ENCODE measurements around the gene CDHR1.
A peak's percentile ranks its signal among the peaks of the same experiment; 100 is the strongest.

Gene CDHR1

DNA sequence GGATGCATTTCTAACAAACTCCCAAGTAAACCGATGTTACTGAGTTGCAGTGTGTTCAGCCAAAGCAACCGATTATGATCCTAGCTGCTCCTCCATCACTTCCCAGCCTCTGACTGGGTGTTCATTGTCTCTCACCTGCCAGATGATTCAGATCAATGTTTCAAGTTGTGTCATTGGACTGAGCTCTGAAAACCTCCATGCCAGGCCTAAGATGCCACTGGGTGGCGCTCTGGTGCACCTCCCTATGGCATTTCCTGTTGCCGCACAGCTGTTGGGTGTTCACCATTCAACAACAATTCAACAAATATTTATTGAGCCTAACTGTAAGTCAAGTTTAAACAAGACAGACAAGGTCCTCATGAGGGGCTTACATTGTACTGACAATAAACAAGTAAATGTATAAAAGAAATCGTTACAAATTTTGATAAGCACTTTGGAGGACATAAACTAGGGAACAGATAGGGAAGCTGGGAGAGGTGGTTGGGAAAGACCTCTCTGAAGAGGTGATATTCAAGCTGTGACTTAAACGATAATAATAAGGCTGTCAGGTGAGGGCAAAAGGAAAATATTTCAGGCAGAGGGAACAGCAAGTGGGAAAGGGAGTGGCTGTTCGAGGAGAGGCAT is 73.3 kb downstream of the CDHR1 start:
- FAIRE-seq (no peak), DNase-seq (ENCODE audit: insufficient read length, low spot score) (no peak)
- TF ChIP-seq, protein P1, sequence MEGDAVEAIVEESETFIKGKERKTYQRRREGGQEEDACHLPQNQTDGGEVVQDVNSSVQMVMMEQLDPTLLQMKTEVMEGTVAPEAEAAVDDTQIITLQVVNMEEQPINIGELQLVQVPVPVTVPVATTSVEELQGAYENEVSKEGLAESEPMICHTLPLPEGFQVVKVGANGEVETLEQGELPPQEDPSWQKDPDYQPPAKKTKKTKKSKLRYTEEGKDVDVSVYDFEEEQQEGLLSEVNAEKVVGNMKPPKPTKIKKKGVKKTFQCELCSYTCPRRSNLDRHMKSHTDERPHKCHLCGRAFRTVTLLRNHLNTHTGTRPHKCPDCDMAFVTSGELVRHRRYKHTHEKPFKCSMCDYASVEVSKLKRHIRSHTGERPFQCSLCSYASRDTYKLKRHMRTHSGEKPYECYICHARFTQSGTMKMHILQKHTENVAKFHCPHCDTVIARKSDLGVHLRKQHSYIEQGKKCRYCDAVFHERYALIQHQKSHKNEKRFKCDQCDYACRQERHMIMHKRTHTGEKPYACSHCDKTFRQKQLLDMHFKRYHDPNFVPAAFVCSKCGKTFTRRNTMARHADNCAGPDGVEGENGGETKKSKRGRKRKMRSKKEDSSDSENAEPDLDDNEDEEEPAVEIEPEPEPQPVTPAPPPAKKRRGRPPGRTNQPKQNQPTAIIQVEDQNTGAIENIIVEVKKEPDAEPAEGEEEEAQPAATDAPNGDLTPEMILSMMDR (IDR thresholded peaks at IDR 0.05; ENCODE audit: insufficient read depth, missing control alignments) = peak; percentile 23

DNA sequence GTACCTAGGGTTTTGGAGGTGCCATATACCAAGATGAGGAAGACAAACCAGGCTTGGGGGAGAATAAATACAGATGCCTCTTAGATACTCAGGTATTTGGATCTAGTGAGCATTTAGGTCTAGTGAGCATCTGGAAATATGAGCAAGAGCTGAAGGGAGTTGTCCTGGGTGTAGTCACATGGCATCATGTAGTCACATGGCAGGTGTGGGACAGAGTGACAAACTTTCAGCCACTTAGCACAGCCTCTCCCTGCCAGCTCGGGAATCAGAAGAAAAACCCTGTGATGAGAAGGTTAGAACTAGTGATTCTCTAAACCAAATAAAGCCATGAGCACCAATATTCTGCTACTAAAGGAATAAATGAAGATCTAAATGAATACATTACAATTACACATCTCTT is 74.8 kb downstream of the CDHR1 start:
- TF ChIP-seq, protein P1 (IDR thresholded peaks at IDR 0.05; ENCODE audit: insufficient read depth, missing control alignments) = no peak
- DNase-seq (ENCODE audit: insufficient read length, low spot score) (no peak), FAIRE-seq (no peak)

Measured in D721Med (cell line).